GM21737 (cell line): Measurements from ENCODE around the gene KATNIP.

Experiments used
- ATAC-seq: cut with Tn5 transposase; IDR thresholded peaks from one replicate; pipeline ENCODE4 v1.9.1; 2021; ENCODE audit warnings: mild to moderate bottlenecking, moderate library complexity; ENCODE audit not compliant: unreplicated experiment

Gene KATNIP

DNA sequence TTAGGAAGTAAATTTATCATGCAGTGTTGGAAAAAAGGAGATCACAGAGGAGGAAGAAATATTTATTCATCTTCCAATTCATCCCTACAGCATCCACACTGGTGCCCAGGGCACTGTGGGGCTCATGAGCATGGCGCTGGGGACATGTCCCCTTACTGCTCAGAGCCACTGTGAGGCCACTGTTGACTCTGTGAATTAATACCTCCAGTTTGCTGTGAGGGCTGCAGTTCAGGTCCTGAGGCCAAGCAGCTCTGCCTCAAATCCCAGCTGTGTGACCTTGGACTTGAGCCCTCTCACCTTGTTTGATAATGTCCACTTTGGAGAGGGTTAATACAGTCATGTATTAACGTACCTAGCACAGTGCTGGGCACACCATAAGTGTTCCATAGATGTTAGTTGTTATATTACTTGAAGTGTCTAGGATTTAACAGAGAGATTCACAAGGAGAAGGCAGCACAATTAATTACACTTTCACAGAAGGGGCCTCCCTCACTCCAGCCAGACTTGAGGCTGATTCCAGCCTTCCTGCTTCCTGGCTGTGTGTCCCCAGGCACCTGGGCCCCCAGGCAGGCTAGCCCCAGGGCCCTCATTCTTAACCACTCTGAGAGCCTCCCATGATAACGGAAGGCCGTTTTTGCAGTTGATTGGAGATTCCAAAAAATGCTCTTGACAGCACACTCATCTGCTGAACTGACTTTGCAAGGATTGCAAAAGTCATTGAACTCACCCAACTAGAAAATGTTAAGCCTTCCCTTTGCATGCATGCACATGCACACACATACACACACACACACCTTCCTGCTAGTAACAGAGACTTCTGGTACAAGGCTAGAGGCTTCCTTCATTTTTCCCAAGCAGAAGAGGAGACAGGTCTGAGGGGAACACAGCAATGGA, 29.4 kb downstream of the KATNIP start:
- ATAC-seq: no peak

DNA sequence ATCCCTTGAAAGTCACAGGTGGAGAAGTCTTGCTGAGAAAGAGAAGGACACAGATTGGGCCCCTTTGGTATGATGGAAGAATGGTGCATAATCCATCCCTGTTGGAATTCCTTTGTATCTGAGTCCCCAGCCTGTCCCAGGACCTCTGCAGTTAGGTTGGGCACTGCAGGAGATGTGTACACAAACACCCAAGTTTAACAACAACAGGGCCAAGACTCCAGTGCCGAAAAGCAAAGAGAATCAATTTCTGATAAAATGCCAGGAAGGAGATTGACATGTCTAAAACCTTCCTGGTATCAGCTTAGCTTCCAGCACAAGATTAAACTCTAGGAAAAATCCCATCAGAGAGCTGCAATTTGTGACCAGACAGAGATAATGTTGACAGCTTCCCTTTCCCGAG, 32.9 kb downstream of the KATNIP start:
- ATAC-seq: no peak

DNA sequence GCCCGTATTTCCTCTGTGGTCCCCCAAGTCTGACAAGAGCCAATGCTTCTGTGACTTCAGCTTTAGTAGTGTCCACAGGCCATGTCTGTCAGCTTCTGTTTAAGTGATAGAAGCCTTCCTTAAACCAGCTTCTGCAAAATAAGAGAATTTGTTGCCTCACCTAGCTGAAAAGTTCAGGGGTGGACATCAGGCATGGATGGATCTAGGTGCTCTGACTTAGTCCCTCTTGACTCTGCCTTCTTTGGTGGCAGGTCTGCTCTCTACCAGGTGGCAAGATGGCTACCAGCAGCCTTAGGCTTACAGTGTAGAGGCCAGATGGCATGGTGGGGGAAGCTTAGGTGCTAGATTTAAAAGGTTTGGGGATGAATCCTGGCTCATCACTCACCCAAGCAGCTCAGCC, 33.7 kb downstream of the KATNIP start:
- no peak for ATAC-seq

GRCh38 chr16:27585200-27585599, 35.3 kb downstream of the KATNIP start:
- ATAC-seq: no peak

- ATAC-seq: no peak
Observed at GRCh38 chr16:27586711-27587110, 36.8 kb downstream of the KATNIP start.

DNA sequence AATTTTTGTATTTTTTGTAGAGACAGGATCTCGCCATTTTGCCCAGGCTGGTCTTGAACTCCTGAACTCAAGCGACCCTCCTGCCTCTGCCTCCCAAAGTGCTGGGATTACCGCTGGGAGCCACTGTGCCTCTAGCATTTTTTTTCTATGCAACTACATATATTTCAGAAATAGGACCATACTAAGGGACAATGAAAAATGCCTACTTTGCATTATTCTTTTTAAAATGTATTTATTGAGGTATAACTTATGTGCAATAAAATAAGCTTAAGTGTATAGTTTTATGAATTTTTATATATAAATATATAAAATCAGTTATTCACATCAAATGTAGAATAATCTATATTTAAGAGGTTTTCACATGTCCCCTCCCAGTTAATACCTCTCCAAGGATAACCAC, 38.1 kb downstream of the KATNIP start:
- no peak for ATAC-seq

DNA sequence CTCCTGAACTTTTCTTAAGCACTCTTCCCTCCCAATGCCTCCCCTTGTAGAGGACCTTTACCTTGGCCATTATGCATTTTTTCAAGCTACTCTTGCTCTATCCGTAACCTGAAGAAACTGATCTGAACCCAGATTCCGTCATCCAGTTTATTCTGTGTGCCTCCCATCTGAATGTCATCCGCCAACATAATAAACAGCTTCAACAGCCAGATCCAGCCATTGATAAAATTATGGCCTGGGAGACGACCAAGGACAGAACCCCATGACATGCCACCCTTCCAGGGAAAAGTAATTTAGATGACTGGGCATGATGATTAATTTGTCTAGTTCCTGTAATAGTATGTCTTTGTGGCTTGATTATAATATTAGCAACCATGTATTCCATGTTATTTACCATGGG, 41.9 kb downstream of the KATNIP start:
- no peak for ATAC-seq

- ATAC-seq: no peak
Observed at GRCh38 chr16:27595475-27595874, 45.5 kb downstream of the KATNIP start.

DNA sequence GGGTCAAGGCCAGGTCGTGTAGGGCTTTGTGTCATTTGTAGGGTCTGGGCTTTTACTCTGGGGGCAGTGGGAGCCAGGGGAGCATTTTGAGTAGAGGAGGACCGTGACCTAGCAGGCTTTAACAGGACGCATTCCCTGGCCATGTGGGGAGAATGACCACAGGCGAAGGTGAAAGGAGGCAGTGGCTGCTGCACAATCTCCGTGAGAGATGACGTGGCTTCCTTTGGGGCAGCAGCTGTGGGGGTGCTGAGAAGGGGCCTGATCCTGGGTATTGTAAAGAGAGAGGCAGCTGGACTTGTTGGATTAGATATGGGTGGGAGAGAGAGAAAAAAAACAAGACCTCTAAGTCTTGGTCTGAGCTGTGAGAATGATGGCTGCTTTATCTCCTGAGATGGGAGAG, 46.0 kb downstream of the KATNIP start:
- ATAC-seq: no peak

GRCh38 chr16:27596411-27596810, 46.5 kb downstream of the KATNIP start:
- no peak for ATAC-seq

- ATAC-seq: no peak
Observed at GRCh38 chr16:27597361-27597760, 47.4 kb downstream of the KATNIP start.

DNA sequence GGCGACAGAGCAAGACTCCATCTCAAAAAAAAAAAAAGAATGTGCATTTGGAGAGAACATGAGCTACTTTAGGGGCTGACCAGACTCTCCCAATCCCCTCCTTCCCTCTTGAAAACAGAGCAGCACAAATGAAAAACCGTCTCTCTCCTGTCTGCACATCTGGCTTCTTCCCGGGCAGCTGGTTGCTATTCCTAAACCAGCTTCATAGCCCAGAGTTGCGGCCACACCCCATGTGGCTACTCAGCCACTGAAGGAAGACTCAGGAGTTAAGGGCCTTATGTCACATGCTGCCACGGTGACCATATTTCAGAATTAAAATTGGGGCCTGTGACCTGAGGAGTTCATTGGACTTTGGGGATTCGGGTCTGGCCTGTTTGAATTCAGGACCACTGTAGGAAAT, 48.3 kb downstream of the KATNIP start:
- ATAC-seq: no peak

DNA sequence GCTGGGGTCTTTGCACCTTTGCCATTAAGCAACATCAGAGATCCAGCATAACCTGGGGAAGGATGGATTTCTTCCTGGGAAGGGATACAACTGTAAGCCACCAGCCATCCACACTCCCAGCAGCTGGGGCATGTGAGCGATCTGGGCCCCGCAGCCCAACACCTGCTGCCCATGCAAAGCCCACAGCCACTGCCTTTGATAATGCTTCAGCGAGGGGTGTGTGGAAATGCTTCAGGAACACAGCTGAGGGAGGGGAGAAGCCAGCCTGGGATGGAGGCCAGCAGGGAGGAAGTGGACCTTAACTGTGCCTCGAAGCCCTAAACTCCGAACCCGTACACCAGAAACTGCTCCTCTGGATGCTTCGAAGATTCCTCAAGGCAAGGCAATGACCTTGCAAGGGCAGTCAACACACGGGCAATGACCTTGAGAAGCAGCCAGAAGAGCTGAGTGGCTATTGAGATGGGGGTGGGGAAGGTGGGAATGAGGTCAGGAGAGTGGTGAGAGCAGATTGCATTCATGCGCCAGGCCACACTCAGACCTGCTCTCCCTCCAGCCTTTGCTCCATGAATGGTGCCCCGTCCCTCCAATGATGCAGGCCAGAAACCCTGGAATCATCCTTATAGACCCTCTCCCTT, 49.1 kb downstream of the KATNIP start:
- ATAC-seq: no peak

GRCh38 chr16:27599606-27600005, 49.7 kb downstream of the KATNIP start:
- no peak for ATAC-seq
